22Rv1 (cell line): ENCODE results near the gene DCTN3.
A peak's percentile ranks its signal among the peaks of the same experiment; 100 is the strongest.

Experiments used
- H3K27ac ChIP-seq: fragments of 450-650 bp; 2 replicates; pipeline ENCODE4 v1.5.1; 2017
- ZFX ChIP-seq: fragments of 450-650 bp; IDR thresholded peaks from 2 replicates; pipeline ENCODE4 v1.6.1; 2017; ENCODE audit warnings: antibody characterized with exemption, borderline replicate concordance
- TF ChIP-seq, protein P1 (sequence below): fragments of 450-650 bp; IDR thresholded peaks from 2 replicates; pipeline ENCODE4 v1.5.1; 2017; ENCODE audit warnings: mild to moderate bottlenecking

Gene DCTN3

DNA sequence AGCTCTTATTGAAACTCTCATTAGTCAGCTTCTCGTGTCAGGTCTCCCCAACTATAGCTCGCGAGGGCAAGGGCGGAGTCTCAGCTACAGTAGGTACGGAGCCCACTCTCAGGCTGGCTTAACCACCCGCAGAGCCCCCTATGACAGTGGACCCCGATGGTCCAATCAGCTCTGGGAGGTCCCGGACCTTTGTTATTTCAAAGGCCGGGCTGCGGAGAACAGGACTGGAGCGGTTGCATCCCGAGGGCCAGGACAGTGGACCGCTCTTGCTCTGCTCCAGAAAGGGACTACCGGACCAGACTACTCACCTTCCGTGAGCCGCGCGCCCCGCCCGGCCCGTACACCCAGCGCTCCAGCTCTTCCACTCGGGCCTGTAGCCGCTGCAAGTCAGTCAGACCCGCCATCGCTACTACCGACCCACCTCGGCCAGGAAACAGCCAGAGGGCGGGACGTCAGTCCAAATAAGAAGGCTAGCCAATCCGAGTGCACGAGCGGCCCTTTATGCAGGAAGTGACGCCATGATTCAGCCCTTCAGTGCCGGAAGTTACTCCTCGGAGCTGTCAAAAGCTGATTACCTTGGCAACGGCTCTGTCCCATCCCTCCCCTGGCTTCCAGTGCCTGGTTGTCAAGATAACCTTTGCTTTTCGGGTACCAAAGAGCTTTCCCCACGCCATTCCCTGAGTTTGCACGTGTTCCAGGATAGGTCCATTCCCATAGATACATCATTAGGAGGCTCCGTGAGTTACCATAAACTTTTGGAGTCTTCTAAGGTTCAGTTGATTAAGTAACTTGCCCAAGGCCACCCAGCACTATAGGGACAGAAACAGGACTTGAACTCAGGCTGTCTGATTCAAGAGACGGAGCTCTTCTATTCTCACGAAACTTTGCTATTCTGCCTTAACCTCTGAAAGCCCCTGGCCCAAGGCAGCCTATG is at the start of gene DCTN3:
TSS of gene DCTN3 (minus strand) at position 435 of the 934 bp plus-strand sequence. CDS start at position 404, 31 bp downstream.
- no peak for TF ChIP-seq ZFX
- TF ChIP-seq, protein P1, sequence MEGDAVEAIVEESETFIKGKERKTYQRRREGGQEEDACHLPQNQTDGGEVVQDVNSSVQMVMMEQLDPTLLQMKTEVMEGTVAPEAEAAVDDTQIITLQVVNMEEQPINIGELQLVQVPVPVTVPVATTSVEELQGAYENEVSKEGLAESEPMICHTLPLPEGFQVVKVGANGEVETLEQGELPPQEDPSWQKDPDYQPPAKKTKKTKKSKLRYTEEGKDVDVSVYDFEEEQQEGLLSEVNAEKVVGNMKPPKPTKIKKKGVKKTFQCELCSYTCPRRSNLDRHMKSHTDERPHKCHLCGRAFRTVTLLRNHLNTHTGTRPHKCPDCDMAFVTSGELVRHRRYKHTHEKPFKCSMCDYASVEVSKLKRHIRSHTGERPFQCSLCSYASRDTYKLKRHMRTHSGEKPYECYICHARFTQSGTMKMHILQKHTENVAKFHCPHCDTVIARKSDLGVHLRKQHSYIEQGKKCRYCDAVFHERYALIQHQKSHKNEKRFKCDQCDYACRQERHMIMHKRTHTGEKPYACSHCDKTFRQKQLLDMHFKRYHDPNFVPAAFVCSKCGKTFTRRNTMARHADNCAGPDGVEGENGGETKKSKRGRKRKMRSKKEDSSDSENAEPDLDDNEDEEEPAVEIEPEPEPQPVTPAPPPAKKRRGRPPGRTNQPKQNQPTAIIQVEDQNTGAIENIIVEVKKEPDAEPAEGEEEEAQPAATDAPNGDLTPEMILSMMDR = no peak
- peak within 1 kb of the TSS; percentile 55 for H3K27ac ChIP-seq

DNA sequence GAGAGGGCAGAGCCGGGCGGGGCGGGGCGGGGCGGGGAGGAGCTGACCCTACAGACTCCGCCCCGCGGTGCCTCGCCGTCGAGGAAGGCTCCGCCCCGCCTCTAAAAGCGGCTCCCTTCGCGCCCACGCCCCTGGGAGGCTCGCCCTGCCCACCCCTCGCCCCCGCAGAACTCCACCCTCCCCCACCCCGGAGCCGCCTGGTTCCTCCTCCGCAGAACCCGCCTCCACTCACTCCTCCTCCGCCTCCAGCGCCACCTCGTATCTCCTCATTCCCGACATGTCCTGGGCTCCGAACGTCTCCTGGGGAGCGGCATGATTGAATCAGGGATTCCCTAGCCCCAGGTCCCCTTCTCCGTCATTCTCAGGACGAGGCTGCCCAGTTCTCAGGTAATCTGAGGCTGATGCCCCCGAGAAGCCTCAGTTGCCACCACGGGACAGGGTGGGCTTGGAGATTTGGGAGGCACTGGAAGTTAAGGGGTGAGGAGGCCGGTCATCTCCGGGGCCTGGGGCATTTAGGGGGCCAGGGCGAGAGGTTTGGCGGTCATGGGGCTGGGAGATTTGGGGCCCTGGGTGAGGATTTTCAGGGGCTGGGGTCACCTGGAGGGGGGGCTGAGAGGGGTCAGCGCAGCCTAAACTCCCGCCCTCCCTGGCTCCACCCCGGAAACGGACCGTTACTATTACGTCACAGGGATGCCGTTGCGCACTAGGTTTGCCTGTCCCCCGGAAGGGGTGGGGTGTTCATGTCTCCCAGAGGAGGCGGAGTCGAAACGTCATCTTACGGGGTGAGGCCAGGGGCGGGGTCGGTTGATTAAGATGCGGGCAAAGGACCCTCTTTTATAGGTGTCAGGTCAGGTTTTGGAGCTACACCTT is 45.3 kb upstream of the DCTN3 start:
- H3K27ac ChIP-seq = peak overlapping the region; percentile 86
- no peak for TF ChIP-seq ZFX
- TF ChIP-seq, protein P1 = no peak

DNA sequence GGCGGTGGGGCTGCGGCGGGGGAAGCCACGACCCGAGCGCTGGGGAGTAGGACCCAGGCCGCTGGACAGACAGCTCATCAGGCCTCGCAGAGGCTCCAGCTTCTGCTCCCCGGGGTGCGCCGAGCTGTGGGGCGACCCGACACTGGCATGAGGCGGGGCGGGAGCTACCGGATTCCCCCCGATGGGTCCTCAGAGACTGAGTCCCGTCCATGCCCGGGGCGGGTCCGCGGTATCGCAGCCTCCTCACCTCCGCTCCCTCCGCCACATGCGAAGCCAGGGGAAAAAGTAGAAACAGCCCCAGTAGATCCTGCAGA is 44.7 kb upstream of the DCTN3 start:
- peak overlapping the region; percentile 86 for H3K27ac ChIP-seq
- TF ChIP-seq ZFX = no peak
- TF ChIP-seq, protein P1 = no peak

DNA sequence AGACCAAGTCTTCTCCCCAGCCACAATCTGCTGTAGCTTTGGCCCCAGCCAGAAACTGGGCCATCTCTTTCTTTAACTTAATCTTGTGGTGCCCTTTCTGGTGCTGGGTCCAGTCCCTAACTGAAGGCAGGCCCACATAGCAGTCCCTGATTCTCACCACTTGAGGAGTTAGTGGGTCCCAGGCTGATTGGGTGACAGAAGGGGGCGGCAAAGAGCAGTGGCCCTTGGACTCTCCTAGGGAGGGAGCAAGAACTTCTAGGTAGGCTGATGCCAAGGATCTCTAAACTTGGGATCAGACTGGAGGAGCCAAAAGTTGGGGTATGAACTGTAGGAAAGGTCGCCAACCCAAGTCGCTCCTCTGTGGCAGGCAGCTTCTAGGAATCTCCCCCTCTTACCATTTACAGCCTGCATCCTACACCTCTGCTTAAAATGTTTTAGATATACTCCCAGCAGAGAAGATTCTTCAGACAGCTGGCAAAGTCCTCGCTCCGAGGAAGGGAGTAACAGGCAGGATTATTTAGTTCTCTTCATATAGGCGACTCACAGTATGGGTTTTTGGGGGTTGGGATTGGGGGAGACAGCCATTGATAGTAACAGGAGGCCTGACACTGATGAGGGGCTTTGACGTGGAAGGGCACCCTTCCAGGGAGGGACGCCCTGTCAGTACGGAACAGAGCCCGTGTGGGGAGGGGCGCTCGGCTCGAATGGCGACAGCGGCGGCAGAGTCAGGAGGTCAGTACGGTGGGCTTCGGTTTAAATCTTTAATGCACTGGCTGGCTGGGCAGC is 44.2 kb upstream of the DCTN3 start:
- H3K27ac ChIP-seq = peak overlapping the region; percentile 86

DNA sequence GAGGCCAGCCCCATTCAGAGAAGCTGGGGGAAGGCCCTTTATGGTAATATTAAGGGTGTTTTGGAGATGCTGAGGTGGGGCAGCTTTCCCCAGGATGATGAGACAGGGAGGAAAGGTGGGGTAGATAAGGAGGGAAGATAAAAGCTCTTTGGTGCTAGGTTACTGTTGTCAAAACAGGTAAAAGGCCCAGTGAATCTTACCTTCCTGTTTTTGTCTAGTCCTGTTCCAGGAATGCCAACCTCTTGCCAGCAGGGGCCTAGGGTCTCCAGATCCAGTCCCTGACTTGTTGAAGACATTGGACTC is 43.0 kb upstream of the DCTN3 start:
- no peak overlapping the region; the same call in 1 of the 2 replicates for H3K27ac ChIP-seq
- TF ChIP-seq ZFX = no peak
- TF ChIP-seq, protein P1 = no peak

More for the DNA sequence above, 44.2 kb upstream of the DCTN3 start:
- TF ChIP-seq ZFX = no peak
- TF ChIP-seq, protein P1 = peak; percentile 100

DNA sequence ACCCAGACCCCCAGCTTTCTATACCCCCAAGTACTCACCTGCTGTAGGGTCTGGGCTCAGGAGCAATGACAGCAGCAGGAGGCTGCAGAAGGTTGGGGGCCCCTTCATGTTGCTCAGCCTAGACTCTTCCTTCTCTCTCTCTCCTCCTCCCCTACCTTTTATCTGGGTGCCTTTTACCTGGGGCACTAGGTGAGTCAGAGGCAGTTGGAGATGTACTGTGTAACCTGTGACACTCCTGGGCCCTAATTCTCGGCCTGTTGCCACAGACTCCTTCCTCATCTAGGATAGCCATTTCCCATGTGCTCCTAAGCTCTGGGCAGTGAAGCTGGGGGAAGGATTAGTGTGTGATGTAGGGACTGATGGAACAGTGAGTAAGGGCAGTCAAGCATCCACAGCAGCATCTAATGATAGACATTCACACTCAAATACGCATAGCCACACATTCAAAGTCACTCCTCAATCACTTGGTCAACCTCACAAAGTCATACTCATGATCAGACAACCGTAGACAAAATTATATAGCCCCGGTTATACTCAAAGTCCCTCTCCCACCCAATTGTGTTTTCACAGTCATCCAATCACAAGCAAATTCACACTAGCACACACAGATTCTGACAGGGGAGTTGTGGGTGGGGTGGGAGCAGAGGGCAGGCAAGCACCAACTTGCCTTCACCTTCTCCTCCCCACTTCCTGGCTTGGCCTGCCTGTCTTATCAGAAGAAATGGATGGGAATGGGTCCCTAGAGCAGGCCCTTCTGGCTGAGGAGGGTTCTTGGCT is 42.4 kb upstream of the DCTN3 start, which contains the start of gene CCL27:
TSS of gene CCL27 (minus strand) at position 132 of the 777 bp plus-strand sequence. CDS start at position 108, 24 bp downstream.
- TF ChIP-seq, protein P1 = no peak
- TF ChIP-seq ZFX = no peak
- no peak within 1 kb of the TSS; the same call in 1 of the 2 replicates for H3K27ac ChIP-seq
